Progenitor cell of endocrine pancreas (in vitro differentiated cells): ENCODE results near the gene SPTLC3. TPM values are rescaled to one million over a fixed set of nuclear protein-coding genes. Genes with fewer than 3 reads are reported as not detected.

Experiments used
- DNase-seq: peaks from one replicate; pipeline ENCODE4 v3.0.0; 2021; ENCODE audit warnings: low spot score; ENCODE audit not compliant: unreplicated experiment
- H3K27ac Mint-ChIP-seq: 2 replicates; pipeline ENCODE4 v1.8.0; 2021; ENCODE audit warnings: mild to moderate bottlenecking, moderate library complexity, mixed read lengths
- H3K27me3 Mint-ChIP-seq: 2 replicates; pipeline ENCODE4 v1.8.0; 2021; ENCODE audit warnings: mixed read lengths
- H3K36me3 Mint-ChIP-seq: 2 replicates; pipeline ENCODE4 v1.8.0; 2022; ENCODE audit warnings: mixed read lengths; ENCODE audit not compliant: insufficient read depth
- H3K4me1 Mint-ChIP-seq: 2 replicates; pipeline ENCODE4 v1.8.0; 2021; ENCODE audit warnings: low read depth, mixed read lengths
- H3K4me3 Mint-ChIP-seq: 2 replicates; pipeline ENCODE4 v1.8.0; 2021; ENCODE audit warnings: low read depth, mild to moderate bottlenecking, moderate library complexity, mixed read lengths
- H3K9me3 Mint-ChIP-seq: 2 replicates; pipeline ENCODE4 v1.8.0; 2021; ENCODE audit warnings: low read depth, mixed read lengths
- total RNA-seq: library from RNA; stranded (reverse); gene quantifications from 2 replicates; pipeline ENCODE4 v1.2.1, GENCODE V29; 2021
- TF ChIP-seq, protein P1 (sequence below): fragments of 200-600 bp; sonication (generic); IDR thresholded peaks from one replicate; pipeline ENCODE4 v1.5.0; 2021; ENCODE audit warnings: antibody characterized with exemption, mild to moderate bottlenecking; ENCODE audit not compliant: unreplicated experiment

The SPTLC3 gene
- total RNA-seq, 1 donor from 2014 or later = 52.2 TPM

DNA sequence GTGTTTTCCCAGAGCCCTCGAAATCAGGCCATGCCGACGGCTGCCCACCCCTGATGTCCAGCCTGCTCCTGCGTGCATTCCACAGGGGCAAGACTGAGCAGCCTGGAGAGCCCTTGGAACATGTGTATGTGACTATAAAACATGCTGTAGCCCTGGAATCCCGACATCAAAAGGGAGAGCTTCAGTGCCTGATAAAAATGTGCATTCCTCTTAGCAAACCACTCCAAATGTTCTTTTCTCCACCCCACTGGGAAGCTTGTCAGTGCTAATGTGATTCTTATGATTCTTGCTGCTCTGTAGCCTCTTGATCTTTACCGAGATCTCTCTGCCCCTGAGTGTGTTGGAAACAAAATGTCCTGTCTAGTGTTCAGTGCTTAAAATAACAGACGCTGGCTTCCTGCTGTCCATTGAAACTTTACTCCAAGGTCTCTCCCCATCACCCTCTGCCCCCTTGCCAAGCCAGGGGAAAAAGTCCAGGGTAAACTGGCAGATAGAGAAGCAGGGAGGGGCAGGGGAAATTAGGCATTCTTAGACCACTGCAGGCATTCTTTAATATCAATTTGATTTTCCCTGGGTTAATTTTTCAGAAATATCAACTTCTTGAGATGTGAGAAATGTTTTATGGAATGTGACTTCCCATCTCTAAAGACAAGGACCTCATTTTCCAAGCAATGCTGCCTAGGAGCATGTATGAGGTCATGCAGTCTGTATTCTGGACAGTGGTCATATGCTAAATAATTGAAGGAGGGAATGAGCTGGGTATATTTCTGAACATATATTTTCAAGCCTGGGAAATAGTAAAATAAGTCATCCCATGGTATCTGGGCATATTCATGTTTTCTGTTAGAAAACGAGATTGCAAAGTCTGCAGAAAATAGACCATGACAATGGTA, 138.5 kb downstream of the SPTLC3 start:
- peaks cover 30% of the 10 kb centered on the region for H3K36me3 Mint-ChIP-seq
- DNase-seq = no peak
- TF ChIP-seq, protein P1, sequence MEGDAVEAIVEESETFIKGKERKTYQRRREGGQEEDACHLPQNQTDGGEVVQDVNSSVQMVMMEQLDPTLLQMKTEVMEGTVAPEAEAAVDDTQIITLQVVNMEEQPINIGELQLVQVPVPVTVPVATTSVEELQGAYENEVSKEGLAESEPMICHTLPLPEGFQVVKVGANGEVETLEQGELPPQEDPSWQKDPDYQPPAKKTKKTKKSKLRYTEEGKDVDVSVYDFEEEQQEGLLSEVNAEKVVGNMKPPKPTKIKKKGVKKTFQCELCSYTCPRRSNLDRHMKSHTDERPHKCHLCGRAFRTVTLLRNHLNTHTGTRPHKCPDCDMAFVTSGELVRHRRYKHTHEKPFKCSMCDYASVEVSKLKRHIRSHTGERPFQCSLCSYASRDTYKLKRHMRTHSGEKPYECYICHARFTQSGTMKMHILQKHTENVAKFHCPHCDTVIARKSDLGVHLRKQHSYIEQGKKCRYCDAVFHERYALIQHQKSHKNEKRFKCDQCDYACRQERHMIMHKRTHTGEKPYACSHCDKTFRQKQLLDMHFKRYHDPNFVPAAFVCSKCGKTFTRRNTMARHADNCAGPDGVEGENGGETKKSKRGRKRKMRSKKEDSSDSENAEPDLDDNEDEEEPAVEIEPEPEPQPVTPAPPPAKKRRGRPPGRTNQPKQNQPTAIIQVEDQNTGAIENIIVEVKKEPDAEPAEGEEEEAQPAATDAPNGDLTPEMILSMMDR = no peak
- no peak overlapping the region for H3K27ac Mint-ChIP-seq
- no peaks in the 10 kb centered on the region for H3K27me3 Mint-ChIP-seq
- no peaks in the 10 kb centered on the region for H3K9me3 Mint-ChIP-seq
- H3K4me3 Mint-ChIP-seq = no peak overlapping the region
- H3K4me1 Mint-ChIP-seq = no peaks in the 10 kb centered on the region

DNA sequence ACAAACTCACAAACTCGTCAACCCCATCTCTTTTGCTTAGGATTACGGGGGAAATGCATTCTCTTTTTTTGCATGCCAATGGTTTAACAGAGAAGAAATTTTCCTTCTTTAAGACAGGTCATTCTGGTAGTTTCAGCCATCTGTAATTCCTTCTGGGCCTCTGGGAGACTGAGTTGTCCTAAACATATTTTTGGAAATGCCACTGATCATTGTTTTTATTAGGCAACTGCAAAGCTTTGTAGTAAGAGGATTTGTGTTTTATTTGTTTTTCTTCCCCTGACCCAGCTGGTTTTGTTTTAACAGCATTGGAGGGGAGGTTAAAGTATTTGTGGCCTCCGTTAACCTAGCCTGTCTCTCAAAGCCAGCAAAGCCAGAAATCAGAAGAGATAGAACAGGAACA, 139.2 kb downstream of the SPTLC3 start:
- H3K27ac Mint-ChIP-seq = no peak overlapping the region
- peaks cover 29% of the 10 kb centered on the region for H3K36me3 Mint-ChIP-seq
- no peak overlapping the region for H3K4me3 Mint-ChIP-seq
- no peaks in the 10 kb centered on the region for H3K4me1 Mint-ChIP-seq
- no peaks in the 10 kb centered on the region for H3K9me3 Mint-ChIP-seq
- no peaks in the 10 kb centered on the region for H3K27me3 Mint-ChIP-seq
- TF ChIP-seq, protein P1 = no peak
- DNase-seq = no peak

DNA sequence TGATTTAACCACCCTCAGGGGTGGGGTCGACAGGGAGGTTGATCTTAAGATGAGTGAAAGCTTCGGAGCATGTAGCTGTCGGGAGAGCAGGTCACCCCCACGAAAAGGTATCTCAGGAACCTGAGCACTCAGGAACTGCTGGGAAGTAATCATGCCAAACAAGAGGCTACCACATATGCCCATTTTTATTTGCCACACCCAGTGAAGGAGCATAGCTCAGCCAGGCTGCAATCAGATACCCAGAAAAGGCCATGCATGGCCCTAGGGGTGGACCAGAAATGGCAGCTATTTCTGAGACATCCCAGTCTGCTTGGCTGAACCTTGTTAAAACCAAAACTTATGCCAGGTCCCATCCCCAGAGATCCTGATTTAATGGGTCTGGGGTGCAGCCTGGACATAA, 139.6 kb downstream of the SPTLC3 start:
- Mint-ChIP-seq H3K4me1 (no peaks in the 10 kb centered on the region), H3K36me3 (peaks cover 28% of the 10 kb centered on the region), H3K9me3 (no peaks in the 10 kb centered on the region), H3K4me3 (no peak overlapping the region), H3K27ac (no peak overlapping the region), H3K27me3 (no peaks in the 10 kb centered on the region)
- TF ChIP-seq, protein P1 = no peak
- DNase-seq = no peak

DNA sequence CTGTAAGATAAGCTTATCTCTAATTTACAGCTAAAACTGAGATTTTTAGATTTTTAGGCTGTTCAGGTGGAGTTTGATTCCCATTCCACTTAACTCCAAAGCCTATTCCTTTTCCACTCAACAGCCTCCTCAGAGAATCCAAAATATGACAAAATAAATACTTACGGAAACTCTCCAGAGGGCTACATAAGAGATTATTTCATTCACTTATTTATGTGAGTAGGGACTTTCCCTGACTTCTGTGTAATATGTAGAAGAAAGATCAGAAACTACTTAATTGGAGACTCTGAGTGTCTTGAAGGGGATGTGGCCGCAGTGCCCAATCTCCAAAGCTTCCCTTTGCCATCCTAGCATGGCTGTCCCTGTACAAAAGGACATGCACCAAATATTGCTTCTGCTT, 140.2 kb downstream of the SPTLC3 start:
- Mint-ChIP-seq H3K27me3 (no peaks in the 10 kb centered on the region), H3K4me3 (no peak overlapping the region), H3K9me3 (no peaks in the 10 kb centered on the region)

DNA sequence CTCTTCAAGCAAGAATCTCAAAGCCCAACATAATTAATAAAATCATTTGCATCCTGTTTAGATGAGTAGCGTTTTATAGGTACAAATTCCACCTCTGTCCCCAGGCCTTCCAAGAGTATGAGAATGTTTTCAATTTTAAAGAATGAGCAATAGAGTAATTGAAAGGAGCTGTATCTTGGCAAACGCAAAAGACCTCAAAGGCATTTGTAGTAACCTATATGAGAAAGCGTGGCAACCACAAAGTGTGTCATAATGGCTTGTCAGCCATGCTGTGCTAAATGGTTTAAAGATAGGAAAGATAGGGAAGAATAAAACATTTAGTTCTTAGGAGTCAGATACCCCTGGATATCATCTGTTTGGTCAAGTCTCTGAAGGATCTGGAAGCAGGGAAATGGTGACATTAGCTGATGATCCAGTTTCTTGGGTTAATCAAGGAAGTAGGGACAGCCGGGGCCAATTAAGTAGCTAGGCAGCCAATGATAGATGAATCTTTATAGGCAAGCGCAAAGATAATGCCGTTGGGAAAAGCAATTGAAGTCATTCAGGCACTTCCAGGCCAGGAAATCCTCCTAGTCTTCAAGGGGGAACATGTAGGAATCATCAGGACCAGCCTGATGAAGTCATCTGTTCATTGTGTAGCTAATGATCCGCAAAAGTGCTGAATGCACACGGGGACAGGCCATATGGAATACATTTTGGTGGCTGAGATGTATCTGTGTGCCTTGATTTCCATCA, 140.8 kb downstream of the SPTLC3 start:
- DNase-seq = no peak
- Mint-ChIP-seq H3K27me3 (no peaks in the 10 kb centered on the region), H3K4me1 (no peaks in the 10 kb centered on the region), H3K9me3 (no peaks in the 10 kb centered on the region), H3K36me3 (peaks cover 25% of the 10 kb centered on the region), H3K27ac (no peak overlapping the region), H3K4me3 (no peak overlapping the region)
- TF ChIP-seq, protein P1 = no peak

More for the DNA sequence above, 140.2 kb downstream of the SPTLC3 start:
- Mint-ChIP-seq H3K27ac (no peak overlapping the region), H3K36me3 (peaks cover 27% of the 10 kb centered on the region), H3K4me1 (no peaks in the 10 kb centered on the region)
- DNase-seq = no peak
- TF ChIP-seq, protein P1 = no peak
